ENCODE measurements around the gene NFATC3.

- TF ChIP-seq CTCF (IDR thresholded peaks at IDR 0.05; ENCODE audit: insufficient read depth, low read length) (no peak), REST (IDR thresholded peaks at IDR 0.05; ENCODE audit: insufficient replicate concordance, low read depth) (no peak), SPI1 (IDR thresholded peaks at IDR 0.05; ENCODE audit: borderline replicate concordance, low read depth) (no peak), GABPA (IDR thresholded peaks at IDR 0.05; ENCODE audit: low read depth) (no peak)
Observed at GRCh38 chr16:68115851-68116250, 30.7 kb downstream of the NFATC3 start.

Measured in HL-60 (cell line).